Suppressor macrophage (primary cell): Measurements from ENCODE around the gene OPRM1.

Experiments
- DNase-seq, 4 experiments: peaks; one replicate each; pipeline ENCODE4 v3.0.0-alpha.2; 2020 to 2022

Gene OPRM1

DNA sequence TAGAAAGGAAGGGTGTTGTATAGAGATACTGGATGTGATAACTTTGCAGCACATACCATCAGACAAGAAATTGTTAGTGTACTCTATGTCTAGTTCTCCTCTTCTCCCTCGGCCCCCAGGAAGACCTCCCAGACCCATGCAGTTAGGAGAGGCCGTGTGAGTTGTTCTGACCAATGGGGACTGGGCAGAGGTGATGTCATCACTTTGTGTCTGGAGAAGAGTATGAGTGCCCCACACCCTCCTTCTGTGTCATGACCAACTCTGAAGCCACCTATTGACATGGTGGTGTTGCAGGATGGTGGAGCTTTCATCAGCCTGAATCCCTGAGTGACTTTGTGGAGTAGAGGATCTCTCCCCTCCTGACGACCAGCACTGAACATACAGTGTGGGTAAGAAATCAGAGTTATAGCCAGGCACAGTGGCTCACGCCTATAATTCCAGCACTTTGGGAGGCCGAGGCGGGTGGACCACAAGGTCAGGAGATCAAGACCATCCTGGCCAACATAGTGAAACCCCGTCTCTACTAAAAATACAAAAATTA is 245.3 kb downstream of the OPRM1 start:
- no peak for DNase-seq

DNA sequence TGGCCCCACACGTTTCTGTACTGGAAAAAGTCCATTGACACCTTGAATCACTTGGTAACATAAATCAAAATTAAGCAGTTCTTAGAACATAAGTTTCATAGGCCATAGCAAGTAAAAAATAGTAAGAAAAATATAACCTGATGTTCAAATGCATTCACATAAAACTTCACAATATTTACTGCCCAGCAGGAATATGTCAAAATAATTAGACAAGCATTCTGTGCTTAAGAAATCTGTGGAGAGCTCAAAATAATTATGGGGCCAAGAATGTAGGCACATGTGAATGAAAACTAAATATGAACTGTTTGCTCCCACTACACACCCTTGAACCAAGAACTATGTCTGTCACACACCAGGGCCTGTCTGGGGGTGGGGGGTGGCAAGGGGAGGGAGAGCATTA is 246.8 kb downstream of the OPRM1 start:
- DNase-seq: no peak

DNA sequence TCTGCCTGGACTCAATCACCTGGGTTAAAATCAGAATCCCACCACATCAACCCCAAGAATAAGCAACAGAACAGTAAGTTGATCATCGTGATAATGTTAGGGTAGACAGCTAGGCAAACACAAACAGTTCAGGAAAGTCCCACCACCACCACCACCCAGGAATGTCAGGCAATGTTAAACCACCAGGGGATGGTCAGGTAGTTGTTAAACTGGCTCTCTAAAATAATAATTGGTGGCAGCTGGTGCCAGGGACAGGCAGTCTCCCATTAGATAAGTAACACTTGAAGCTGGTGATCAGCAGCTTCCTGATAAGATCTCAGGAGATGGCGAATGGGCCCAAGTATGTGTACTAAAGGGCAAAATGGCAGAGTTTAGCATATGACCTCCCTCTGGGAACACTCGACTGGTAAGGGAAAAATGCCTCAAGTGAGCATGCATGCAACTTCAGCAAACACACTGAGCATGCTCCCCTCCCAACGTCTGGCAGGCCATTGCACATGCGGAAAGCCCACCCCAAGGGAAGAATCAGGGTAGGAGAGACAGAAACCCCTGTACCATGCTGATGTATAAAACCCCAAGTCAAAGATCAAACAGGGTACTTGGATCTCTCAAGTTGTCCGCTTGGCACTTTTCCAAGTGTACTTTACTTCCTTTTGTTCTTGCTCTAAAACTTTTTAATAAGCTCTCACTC is 250.9 kb downstream of the OPRM1 start:
- DNase-seq: peak in 1 of 4 experiments; percentile 18

DNA sequence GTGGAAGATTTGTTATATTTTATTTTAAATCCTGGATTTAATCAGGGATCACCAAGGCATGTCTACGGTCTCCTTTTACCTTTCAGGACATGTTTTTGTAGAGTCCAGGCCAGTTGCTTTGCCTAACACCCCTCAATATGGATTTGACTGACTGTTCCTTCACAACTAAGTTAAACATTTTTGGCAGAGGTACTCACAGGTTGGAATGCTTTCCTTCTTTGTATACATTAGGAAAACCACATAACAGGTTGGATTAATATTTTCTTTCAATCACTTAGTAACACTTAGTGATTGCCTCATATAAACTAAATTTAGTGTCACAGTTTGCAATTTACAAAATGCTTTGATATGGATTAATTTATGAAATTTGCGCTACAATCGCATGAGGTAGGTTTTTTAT is 253.0 kb downstream of the OPRM1 start:
- no peak for DNase-seq

DNA sequence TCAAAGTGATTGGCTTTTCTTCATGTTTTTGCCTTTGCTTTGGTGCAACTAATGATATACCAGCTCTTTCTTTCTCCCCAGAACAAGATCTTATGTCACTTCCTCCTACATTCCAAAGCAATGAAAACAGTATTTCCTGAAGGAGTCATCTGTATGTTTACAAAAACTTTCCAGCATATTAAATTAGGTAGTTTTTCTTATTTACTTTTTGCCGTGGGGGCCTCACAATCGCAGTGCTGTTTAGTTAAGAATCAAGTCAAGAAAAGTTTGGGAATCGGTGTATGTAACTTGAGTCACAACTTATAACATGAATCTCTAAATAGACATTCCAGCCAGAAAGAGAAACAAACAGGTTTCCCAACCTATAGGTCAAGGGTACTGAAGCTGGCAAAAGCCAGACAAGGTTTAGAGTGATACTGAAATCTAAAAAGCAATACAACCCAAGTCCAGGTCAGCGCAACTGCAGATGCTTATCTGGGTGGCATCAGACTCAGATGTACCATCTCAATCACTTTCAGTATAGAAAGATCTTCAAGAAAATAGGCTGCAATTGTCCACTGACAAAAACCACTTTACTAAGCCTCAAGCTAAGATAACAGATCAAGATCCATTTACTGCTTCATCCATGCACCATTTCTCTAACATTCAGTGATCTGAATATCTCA is 253.9 kb downstream of the OPRM1 start:
- peak in 2 of 4 experiments; percentile 32 to 34 for DNase-seq

DNA sequence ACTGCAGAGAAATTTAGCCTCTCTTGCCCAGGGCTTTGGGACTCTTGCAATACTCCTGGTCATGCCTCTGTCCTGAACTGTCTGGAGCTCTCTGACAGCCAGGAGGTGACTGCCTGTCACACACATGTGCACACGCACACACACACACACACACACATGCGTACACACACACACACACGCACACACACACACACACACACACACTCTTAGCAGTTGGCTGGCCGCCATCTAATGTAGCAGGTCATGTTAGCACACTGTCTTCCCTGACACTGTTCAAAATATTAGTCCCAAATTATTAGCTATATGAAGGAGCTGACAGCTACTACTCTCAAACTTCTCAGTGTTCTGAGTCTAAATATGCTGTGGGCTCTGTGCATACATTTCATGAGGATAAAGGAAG is 256.7 kb downstream of the OPRM1 start:
- DNase-seq: no peak
